ENCODE measurements around the gene GLIS1. TPM values are rescaled to one million over a fixed set of nuclear protein-coding genes. Genes with fewer than 3 reads are reported as not detected.
A peak's percentile ranks its signal among the peaks of the same experiment; 100 is the strongest.
"Not testable (repeated sequence)": the region's sequence is repeated elsewhere in the genome, so short reads cannot be mapped to it uniquely, and the experiment has no call there.

GLIS1 gene
- total RNA-seq, 1 donor from 2014 or later: 1.4 TPM

- DNase-seq (ENCODE audit: low spot score): no peak
These were observed 84.5 kb downstream of the GLIS1 start for GRCh38 chr1:53654216-53655210.

- DNase-seq (ENCODE audit: low spot score): no peak
These were observed 85.3 kb downstream of the GLIS1 start for GRCh38 chr1:53653631-53654030.

- no peak for DNase-seq (ENCODE audit: low spot score)
These were observed 85.8 kb downstream of the GLIS1 start for GRCh38 chr1:53653200-53653575.

GRCh38 chr1:53652441-53653199 is 86.3 kb downstream of the GLIS1 start:
- no peak for DNase-seq (ENCODE audit: low spot score)

- DNase-seq (ENCODE audit: low spot score): no peak
These were observed 87.6 kb downstream of the GLIS1 start for GRCh38 chr1:53651356-53651755.

GRCh38 chr1:53648516-53648915 is 90.4 kb downstream of the GLIS1 start:
- no peak for DNase-seq (ENCODE audit: low spot score)

- DNase-seq (ENCODE audit: low spot score): not testable (repeated sequence)
These were observed 91.0 kb downstream of the GLIS1 start for GRCh38 chr1:53647915-53648314.

GRCh38 chr1:53646732-53647131 is 92.2 kb downstream of the GLIS1 start:
- DNase-seq (ENCODE audit: low spot score): no peak

- DNase-seq (ENCODE audit: low spot score): no peak
These were observed 93.3 kb downstream of the GLIS1 start for GRCh38 chr1:53645690-53646078.

- peak; percentile 48 for DNase-seq (ENCODE audit: low spot score)
These were observed 93.9 kb downstream of the GLIS1 start for GRCh38 chr1:53644909-53645689.

- no peak for DNase-seq (ENCODE audit: low spot score)
These were observed 94.5 kb downstream of the GLIS1 start for GRCh38 chr1:53644496-53644895.

- peak; percentile 60 for DNase-seq (ENCODE audit: low spot score)
These were observed 95.0 kb downstream of the GLIS1 start for GRCh38 chr1:53643881-53644390.

GRCh38 chr1:53643041-53643880 is 95.7 kb downstream of the GLIS1 start:
- peak; percentile 68 for DNase-seq (ENCODE audit: low spot score)

GRCh38 chr1:53642607-53643006 is 96.4 kb downstream of the GLIS1 start:
- DNase-seq (ENCODE audit: low spot score): no peak

GRCh38 chr1:53642215-53642555 is 96.8 kb downstream of the GLIS1 start:
- DNase-seq (ENCODE audit: low spot score): no peak

GRCh38 chr1:53641481-53642214 is 97.3 kb downstream of the GLIS1 start:
- DNase-seq (ENCODE audit: low spot score): no peak

- DNase-seq (ENCODE audit: low spot score): peak; percentile 71
These were observed 98.3 kb downstream of the GLIS1 start for GRCh38 chr1:53640701-53641075.

- DNase-seq (ENCODE audit: low spot score): no peak
These were observed 98.8 kb downstream of the GLIS1 start for GRCh38 chr1:53639996-53640700.

- DNase-seq (ENCODE audit: low spot score): no peak
These were observed 99.7 kb downstream of the GLIS1 start for GRCh38 chr1:53639251-53639763.

All from umbilical cord (tissue), 2 donors.